ENCODE results near the gene PLOD2.

Gene PLOD2

GRCh38 chr3:146033950-146034349 lies 127.0 kb downstream of the PLOD2 start:
- no peak for DNase-seq

DNA sequence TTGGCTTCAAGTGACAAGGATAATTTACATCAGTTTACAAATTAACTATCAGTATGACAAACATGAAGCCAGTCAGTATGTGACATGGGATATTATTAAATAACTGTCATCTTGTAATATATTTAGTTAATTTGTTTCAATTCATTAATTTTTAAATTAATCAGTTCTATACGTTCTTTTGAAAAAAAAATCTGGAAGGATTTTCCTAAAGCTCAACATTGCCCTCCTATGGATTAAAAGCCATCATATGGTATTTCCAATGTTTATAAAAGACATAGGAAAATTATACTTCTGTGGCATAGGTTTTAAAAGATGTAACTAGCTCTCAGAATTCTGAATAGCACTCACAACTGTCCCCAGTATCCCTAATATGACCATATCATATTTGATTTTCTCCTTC lies 134.4 kb downstream of the PLOD2 start:
- DNase-seq: no peak

DNA sequence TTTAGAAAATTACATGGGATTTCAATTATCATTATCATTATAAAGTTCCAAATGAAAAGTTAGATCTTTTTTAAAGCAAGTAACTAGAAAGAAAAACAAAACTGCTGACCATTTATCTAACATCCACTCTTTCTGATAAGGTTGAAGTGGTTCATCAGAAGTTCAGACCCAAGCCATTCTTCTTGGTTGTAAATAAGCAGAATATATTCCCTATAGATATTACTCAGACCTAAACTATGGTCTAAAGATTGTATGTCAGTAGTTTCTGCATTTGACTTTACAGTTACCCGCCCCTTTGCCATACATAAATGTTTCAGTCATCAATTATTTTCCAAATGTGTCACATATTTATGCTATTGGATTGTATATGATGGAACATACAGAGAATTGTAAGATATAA lies 136.7 kb downstream of the PLOD2 start:
- no peak for DNase-seq

- DNase-seq: no peak
These were observed 140.0 kb downstream of the PLOD2 start for GRCh38 chr3:146020969-146021368.

GRCh38 chr3:146019508-146019907 lies 141.5 kb downstream of the PLOD2 start:
- no peak for DNase-seq

Data from KG1 (cell line).